ENCODE measurements around the gene PSD4. TPM values are rescaled to one million over a fixed set of nuclear protein-coding genes. Genes with fewer than 3 reads are reported as not detected.

The PSD4 gene
- total and polyA plus RNA-seq, 2 of the 8 experiments (the other 6 are each of a cell fraction or from before 2014, with no cell fraction given), result 0.53 to 1.2 TPM

DNA sequence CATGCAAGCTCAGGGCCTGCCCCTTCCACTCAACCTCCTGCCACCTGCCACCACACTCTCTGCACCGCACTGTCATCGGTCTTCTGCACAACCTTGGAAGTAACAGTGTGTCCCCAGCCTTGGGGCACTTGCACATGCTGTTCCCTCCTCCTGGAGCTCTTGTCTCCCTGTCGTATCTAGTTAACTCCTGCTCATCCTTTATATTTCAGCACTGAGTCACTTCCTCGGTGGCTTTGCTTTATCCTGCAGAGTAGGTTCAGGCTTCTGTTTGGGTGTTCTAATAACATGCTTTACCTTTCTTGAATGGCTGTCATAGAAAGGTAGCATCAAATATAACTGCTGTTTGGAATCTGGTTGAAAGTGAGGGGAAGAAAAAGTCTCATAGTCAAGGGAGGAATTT lies 79.7 kb downstream of the PSD4 start (continued):
- TF ChIP-seq, protein P1, sequence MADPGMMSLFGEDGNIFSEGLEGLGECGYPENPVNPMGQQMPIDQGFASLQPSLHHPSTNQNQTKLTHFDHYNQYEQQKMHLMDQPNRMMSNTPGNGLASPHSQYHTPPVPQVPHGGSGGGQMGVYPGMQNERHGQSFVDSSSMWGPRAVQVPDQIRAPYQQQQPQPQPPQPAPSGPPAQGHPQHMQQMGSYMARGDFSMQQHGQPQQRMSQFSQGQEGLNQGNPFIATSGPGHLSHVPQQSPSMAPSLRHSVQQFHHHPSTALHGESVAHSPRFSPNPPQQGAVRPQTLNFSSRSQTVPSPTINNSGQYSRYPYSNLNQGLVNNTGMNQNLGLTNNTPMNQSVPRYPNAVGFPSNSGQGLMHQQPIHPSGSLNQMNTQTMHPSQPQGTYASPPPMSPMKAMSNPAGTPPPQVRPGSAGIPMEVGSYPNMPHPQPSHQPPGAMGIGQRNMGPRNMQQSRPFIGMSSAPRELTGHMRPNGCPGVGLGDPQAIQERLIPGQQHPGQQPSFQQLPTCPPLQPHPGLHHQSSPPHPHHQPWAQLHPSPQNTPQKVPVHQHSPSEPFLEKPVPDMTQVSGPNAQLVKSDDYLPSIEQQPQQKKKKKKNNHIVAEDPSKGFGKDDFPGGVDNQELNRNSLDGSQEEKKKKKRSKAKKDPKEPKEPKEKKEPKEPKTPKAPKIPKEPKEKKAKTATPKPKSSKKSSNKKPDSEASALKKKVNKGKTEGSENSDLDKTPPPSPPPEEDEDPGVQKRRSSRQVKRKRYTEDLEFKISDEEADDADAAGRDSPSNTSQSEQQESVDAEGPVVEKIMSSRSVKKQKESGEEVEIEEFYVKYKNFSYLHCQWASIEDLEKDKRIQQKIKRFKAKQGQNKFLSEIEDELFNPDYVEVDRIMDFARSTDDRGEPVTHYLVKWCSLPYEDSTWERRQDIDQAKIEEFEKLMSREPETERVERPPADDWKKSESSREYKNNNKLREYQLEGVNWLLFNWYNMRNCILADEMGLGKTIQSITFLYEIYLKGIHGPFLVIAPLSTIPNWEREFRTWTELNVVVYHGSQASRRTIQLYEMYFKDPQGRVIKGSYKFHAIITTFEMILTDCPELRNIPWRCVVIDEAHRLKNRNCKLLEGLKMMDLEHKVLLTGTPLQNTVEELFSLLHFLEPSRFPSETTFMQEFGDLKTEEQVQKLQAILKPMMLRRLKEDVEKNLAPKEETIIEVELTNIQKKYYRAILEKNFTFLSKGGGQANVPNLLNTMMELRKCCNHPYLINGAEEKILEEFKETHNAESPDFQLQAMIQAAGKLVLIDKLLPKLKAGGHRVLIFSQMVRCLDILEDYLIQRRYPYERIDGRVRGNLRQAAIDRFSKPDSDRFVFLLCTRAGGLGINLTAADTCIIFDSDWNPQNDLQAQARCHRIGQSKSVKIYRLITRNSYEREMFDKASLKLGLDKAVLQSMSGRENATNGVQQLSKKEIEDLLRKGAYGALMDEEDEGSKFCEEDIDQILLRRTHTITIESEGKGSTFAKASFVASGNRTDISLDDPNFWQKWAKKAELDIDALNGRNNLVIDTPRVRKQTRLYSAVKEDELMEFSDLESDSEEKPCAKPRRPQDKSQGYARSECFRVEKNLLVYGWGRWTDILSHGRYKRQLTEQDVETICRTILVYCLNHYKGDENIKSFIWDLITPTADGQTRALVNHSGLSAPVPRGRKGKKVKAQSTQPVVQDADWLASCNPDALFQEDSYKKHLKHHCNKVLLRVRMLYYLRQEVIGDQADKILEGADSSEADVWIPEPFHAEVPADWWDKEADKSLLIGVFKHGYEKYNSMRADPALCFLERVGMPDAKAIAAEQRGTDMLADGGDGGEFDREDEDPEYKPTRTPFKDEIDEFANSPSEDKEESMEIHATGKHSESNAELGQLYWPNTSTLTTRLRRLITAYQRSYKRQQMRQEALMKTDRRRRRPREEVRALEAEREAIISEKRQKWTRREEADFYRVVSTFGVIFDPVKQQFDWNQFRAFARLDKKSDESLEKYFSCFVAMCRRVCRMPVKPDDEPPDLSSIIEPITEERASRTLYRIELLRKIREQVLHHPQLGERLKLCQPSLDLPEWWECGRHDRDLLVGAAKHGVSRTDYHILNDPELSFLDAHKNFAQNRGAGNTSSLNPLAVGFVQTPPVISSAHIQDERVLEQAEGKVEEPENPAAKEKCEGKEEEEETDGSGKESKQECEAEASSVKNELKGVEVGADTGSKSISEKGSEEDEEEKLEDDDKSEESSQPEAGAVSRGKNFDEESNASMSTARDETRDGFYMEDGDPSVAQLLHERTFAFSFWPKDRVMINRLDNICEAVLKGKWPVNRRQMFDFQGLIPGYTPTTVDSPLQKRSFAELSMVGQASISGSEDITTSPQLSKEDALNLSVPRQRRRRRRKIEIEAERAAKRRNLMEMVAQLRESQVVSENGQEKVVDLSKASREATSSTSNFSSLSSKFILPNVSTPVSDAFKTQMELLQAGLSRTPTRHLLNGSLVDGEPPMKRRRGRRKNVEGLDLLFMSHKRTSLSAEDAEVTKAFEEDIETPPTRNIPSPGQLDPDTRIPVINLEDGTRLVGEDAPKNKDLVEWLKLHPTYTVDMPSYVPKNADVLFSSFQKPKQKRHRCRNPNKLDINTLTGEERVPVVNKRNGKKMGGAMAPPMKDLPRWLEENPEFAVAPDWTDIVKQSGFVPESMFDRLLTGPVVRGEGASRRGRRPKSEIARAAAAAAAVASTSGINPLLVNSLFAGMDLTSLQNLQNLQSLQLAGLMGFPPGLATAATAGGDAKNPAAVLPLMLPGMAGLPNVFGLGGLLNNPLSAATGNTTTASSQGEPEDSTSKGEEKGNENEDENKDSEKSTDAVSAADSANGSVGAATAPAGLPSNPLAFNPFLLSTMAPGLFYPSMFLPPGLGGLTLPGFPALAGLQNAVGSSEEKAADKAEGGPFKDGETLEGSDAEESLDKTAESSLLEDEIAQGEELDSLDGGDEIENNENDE (IDR thresholded peaks at IDR 0.05; ENCODE audit: insufficient replicate concordance, low read length), result no peak
- TF ChIP-seq RFX5 (IDR thresholded peaks at IDR 0.05; ENCODE audit: borderline replicate concordance, low read depth, low read length) (no peak), RXRA (IDR thresholded peaks at IDR 0.05; ENCODE audit: insufficient read depth, low read depth, low read length) (no peak), PHF8 (conservative IDR thresholded peaks at IDR 0.05; ENCODE audit: low read depth, low read length) (no peak), ZNF274 (IDR thresholded peaks at IDR 0.05; ENCODE audit: borderline replicate concordance, extremely low read depth, low read length) (no peak), CHD1 (IDR thresholded peaks at IDR 0.05; ENCODE audit: low read depth, low read length) (no peak)
- TF ChIP-seq, protein P2, sequence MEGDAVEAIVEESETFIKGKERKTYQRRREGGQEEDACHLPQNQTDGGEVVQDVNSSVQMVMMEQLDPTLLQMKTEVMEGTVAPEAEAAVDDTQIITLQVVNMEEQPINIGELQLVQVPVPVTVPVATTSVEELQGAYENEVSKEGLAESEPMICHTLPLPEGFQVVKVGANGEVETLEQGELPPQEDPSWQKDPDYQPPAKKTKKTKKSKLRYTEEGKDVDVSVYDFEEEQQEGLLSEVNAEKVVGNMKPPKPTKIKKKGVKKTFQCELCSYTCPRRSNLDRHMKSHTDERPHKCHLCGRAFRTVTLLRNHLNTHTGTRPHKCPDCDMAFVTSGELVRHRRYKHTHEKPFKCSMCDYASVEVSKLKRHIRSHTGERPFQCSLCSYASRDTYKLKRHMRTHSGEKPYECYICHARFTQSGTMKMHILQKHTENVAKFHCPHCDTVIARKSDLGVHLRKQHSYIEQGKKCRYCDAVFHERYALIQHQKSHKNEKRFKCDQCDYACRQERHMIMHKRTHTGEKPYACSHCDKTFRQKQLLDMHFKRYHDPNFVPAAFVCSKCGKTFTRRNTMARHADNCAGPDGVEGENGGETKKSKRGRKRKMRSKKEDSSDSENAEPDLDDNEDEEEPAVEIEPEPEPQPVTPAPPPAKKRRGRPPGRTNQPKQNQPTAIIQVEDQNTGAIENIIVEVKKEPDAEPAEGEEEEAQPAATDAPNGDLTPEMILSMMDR (IDR thresholded peaks at IDR 0.05; ENCODE audit: control extremely low read depth in 1 of 3, insufficient read depth in 1 of 3, low read depth in 1 of 3, low read length in 3 of 3), result no peak
